H1 (cell line): Measurements from ENCODE around the gene ARHGAP23. TPM values are rescaled to one million over a fixed set of nuclear protein-coding genes. Genes with fewer than 3 reads are reported as not detected.

ENCODE experiments used
- CHD7 ChIP-seq: fragments of 300-600 bp; sonication (generic); IDR thresholded peaks from 2 replicates; pipeline ENCODE4 v1.7.1; 2012; ENCODE audit warnings: low read length, moderate library complexity, mild to moderate bottlenecking, inconsistent platforms; ENCODE audit not compliant: insufficient replicate concordance
- SP4 ChIP-seq: IDR thresholded peaks from 2 replicates; pipeline ENCODE4 v1.6.1; 2012; ENCODE audit warnings: low read length, inconsistent platforms
- polyA plus RNA-seq, 7 experiments: library from polyadenylated mRNA; depleted of rRNA in 3 of 7; stranded (reverse) in 5 of 7; unstranded in 2 of 7; fragments of >200 nt in 5 of 7; fragments of 200-250 nt in 2 of 7; gene quantifications; 1 replicate in 5 of 7; 2 replicates in 1 of 7; 4 replicates in 1 of 7; pipeline versions ENCODE4 v1.2.1 to v1.2.3, GENCODE V29; 2011 to 2013; ENCODE audit warnings: missing spikeins in 2 of 7, mixed read lengths in 2 of 7
- total RNA-seq: library from RNA; stranded (reverse); fragmentation: NEBNext Ultra II Directional; extraction: Animal tissue kit (Norgen Biotek cat#: 25700); gene quantifications from 2 replicates; pipeline ENCODE4 v1.2.1, GENCODE V29; 2021

Gene ARHGAP23
- total and polyA plus RNA-seq, 2 of the 8 experiments (the other 6 are each of a cell fraction or from before 2014, with no cell fraction given) = 16.3 to 107 TPM

DNA sequence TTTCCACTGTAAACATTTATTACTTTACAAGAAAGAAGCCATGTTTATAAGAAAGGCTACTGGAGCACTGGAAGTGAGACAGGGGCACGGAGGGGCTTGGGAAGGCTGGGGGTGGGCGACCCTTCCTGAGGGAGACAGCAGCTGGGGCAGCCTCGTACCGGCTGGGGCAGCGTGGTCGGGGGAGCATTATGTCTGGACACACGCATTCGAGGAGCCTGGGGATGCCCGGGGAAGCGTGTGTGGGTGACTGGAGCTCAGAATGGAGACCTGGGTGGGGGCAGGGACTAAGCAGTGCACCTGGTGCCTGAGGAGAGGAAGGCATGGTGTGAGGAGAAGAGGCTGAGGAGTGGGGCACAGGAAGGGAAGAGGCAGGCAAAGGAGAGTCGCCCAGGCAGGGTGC, 113.0 kb downstream of the ARHGAP23 start (continued):
- TF ChIP-seq CHD7 (no peak), SP4 (no peak)
